GM23338 (cell line): Measurements from ENCODE around the gene TBRG4. TPM values are rescaled to one million over a fixed set of nuclear protein-coding genes. Genes with fewer than 3 reads are reported as not detected.

Source experiments
- ATAC-seq: fragments of 200-7000 bp; cut with Tn5 transposase; 3 replicates; pipeline ENCODE4 v1.9.1; 2020
- DNase-seq: peaks from one replicate; pipeline ENCODE4 v3.0.0-alpha.2; 2015; ENCODE audit warnings: low spot score
- H2AFZ ChIP-seq: fragments of 200-600 bp; sonication (generic); 2 replicates; pipeline ENCODE4 v1.8.0; 2016; ENCODE audit warnings: antibody characterized with exemption, mild to moderate bottlenecking, moderate library complexity
- H3F3A ChIP-seq: fragments of 200-600 bp; sonication (generic); replicated peaks from 2 replicates; pipeline ENCODE4 v1.8.0; 2017; ENCODE audit warnings: antibody characterized with exemption, mixed run types, low read depth
- H3K27ac ChIP-seq: fragments of 200-600 bp; sonication (generic); 2 replicates; pipeline ENCODE4 v1.6.1; 2016; ENCODE audit warnings: low read depth
- H3K27me3 ChIP-seq: fragments of 200-600 bp; sonication (generic); 2 replicates; pipeline ENCODE4 v1.8.0; 2016; ENCODE audit warnings: mild to moderate bottlenecking, mixed run types, moderate library complexity; ENCODE audit not compliant: insufficient read depth
- H3K36me3 ChIP-seq: fragments of 200-600 bp; sonication (generic); 2 replicates; pipeline ENCODE4 v1.8.0; 2016; ENCODE audit warnings: mild to moderate bottlenecking; ENCODE audit not compliant: insufficient read depth
- H3K4me1 ChIP-seq: fragments of 200-600 bp; sonication (generic); 2 replicates; pipeline ENCODE4 v1.8.0; 2016; ENCODE audit warnings: mild to moderate bottlenecking, moderate library complexity; ENCODE audit not compliant: insufficient read depth
- H3K4me2 ChIP-seq: fragments of 200-600 bp; sonication (generic); 2 replicates; pipeline ENCODE4 v1.7.1; 2017; ENCODE audit warnings: mixed run types
- H3K4me3 ChIP-seq: fragments of 200-600 bp; sonication (generic); 2 replicates; pipeline ENCODE4 v1.6.1; 2016; ENCODE audit warnings: mixed run types
- H3K79me2 ChIP-seq: fragments of 200-600 bp; sonication (generic); replicated peaks from 2 replicates; pipeline ENCODE4 v1.8.0; 2017; ENCODE audit warnings: mild to moderate bottlenecking; ENCODE audit not compliant: insufficient read depth
- H3K9me2 ChIP-seq: fragments of 200-600 bp; sonication (generic); 2 replicates; pipeline ENCODE4 v1.8.0; 2017; ENCODE audit not compliant: insufficient read depth
- H4K20me1 ChIP-seq: fragments of 200-600 bp; sonication (generic); replicated peaks from 2 replicates; pipeline ENCODE4 v1.8.0; 2017; ENCODE audit warnings: mild to moderate bottlenecking; ENCODE audit not compliant: insufficient read depth
- H3K27ac Mint-ChIP-seq: 2 replicates; pipeline ENCODE4 v1.8.0; 2020; ENCODE audit warnings: inconsistent platforms, mild to moderate bottlenecking, moderate library complexity, mixed read lengths
- H3K27me3 Mint-ChIP-seq: 3 replicates; pipeline ENCODE4 v1.8.0; 2022; ENCODE audit warnings: low read depth, mild to moderate bottlenecking, moderate library complexity, mixed read lengths, inconsistent platforms; ENCODE audit not compliant: insufficient read depth, poor library complexity
- H3K36me3 Mint-ChIP-seq: 3 replicates; pipeline ENCODE4 v1.8.0; 2021; ENCODE audit warnings: low read depth, mild to moderate bottlenecking, inconsistent platforms, moderate library complexity, mixed read lengths
- H3K4me1 Mint-ChIP-seq: 3 replicates; pipeline ENCODE4 v1.8.0; 2020; ENCODE audit warnings: mild to moderate bottlenecking, inconsistent platforms, mixed read lengths
- H3K4me3 Mint-ChIP-seq: 3 replicates; pipeline ENCODE4 v1.8.0; 2021; ENCODE audit warnings: moderate library complexity, mild to moderate bottlenecking, inconsistent platforms, mixed read lengths
- H3K9me3 Mint-ChIP-seq: 3 replicates; pipeline ENCODE4 v1.8.0; 2020; ENCODE audit warnings: moderate library complexity, mild to moderate bottlenecking, inconsistent platforms, mixed read lengths
- CREB1 ChIP-seq: fragments of 250-450 bp; sonication (Bioruptor Pico); IDR thresholded peaks from 2 replicates; pipeline ENCODE4 v1.5.0; 2020; ENCODE audit warnings: low read depth, mild to moderate bottlenecking, moderate library complexity
- ETS1 ChIP-seq: IDR thresholded peaks from 2 replicates; pipeline ENCODE4 v1.6.1; 2016; ENCODE audit warnings: antibody characterized with exemption
- EZH2 ChIP-seq: fragments of 200-600 bp; sonication (generic); IDR thresholded peaks from one replicate; pipeline ENCODE4 v1.8.0; 2017; ENCODE audit warnings: antibody characterized with exemption, mild to moderate bottlenecking, low read depth; ENCODE audit not compliant: unreplicated experiment
- JUNB ChIP-seq: IDR thresholded peaks from one replicate; pipeline ENCODE4 v1.6.1; 2016; ENCODE audit warnings: antibody characterized with exemption; ENCODE audit not compliant: unreplicated experiment
- NANOG ChIP-seq: IDR thresholded peaks from 2 replicates; pipeline ENCODE4 v1.6.1; 2016; ENCODE audit warnings: antibody characterized with exemption, borderline replicate concordance
- POLR2AphosphoS5 ChIP-seq: IDR thresholded peaks from 2 replicates; pipeline ENCODE4 v1.6.1; 2016; ENCODE audit warnings: antibody characterized with exemption, low read depth
- STAT1 ChIP-seq: IDR thresholded peaks from one replicate; pipeline ENCODE4 v1.6.1; 2016; ENCODE audit warnings: antibody characterized with exemption; ENCODE audit not compliant: unreplicated experiment
- ZNF114 ChIP-seq: fragments of 250-450 bp; sonication (Bioruptor Pico); IDR thresholded peaks from 2 replicates; pipeline ENCODE4 v1.5.0; 2020; ENCODE audit warnings: mild to moderate bottlenecking, moderate library complexity
- ZNF462 ChIP-seq: fragments of 250-450 bp; sonication (Bioruptor Pico); IDR thresholded peaks from 2 replicates; pipeline ENCODE4 v1.5.0; 2020; ENCODE audit warnings: mild to moderate bottlenecking, moderate library complexity
- polyA plus RNA-seq: library from polyadenylated mRNA; unstranded; fragments of >200 nt; fragmentation: Nextera tagmentation; extraction: Ambion mirVana; gene quantifications from 2 replicates; pipeline ENCODE4 v1.2.1, GENCODE V29; 2016
- total RNA-seq: library from RNA; depleted of rRNA; stranded (reverse); fragments of >200 nt; shearing (Covaris generic); gene quantifications from 2 replicates; pipeline ENCODE4 v1.2.3, GENCODE V29; 2014

TBRG4 gene
- total and polyA plus RNA-seq, 2 experiments from 2014 or later = 72.5 to 162 TPM

GRCh38 chr7:45129906-45130305 is 18.4 kb upstream of the TBRG4 start:
- Histone ChIP-seq H3F3A (no peaks in the 10 kb centered on the region; the same call in 1 of the 2 replicates), H3K79me2 (no peaks in the 10 kb centered on the region), H4K20me1 (no peaks in the 10 kb centered on the region), H3K9me2 (no peaks in the 10 kb centered on the region), H3K27me3 (no peaks in the 10 kb centered on the region), H3K4me1 (no peaks in the 10 kb centered on the region), H3K4me3 (no peak overlapping the region), H3K36me3 (no peaks in the 10 kb centered on the region), H3K27ac (no peak overlapping the region), H2AFZ (no peak overlapping the region), H3K4me2 (no peak overlapping the region)
- no peaks in the 10 kb centered on the region for H3K9me3 Mint-ChIP-seq
- H3K36me3 Mint-ChIP-seq = no peaks in the 10 kb centered on the region
- H3K4me3 Mint-ChIP-seq = no peak overlapping the region
- H3K27ac Mint-ChIP-seq = no peak overlapping the region; the same call in 1 of the 2 replicates
- ATAC-seq (no peak; the same call in 2 of the 3 replicates), DNase-seq (no peak)
- H3K4me1 Mint-ChIP-seq = peaks cover 7% of the 10 kb centered on the region; the same call in 2 of the 3 replicates
- H3K27me3 Mint-ChIP-seq = peaks cover 8% of the 10 kb centered on the region
- TF ChIP-seq ETS1 = no peak
- no peak for TF ChIP-seq STAT1
- TF ChIP-seq POLR2AphosphoS5 = no peak
- TF ChIP-seq EZH2 = no peak
- no peak for TF ChIP-seq ZNF114 (CRISPR knock-in tag)

GRCh38 chr7:45129181-45129800 is 17.8 kb upstream of the TBRG4 start:
- DNase-seq = no peak
- H3K36me3 Mint-ChIP-seq = no peaks in the 10 kb centered on the region
- Histone ChIP-seq H3F3A (no peaks in the 10 kb centered on the region; the same call in 1 of the 2 replicates), H3K4me2 (no peak overlapping the region), H3K9me2 (no peaks in the 10 kb centered on the region), H3K79me2 (no peaks in the 10 kb centered on the region), H2AFZ (no peak overlapping the region), H3K4me1 (peaks cover under 1% of the 10 kb centered on the region; the same call in 1 of the 2 replicates), H3K27me3 (no peaks in the 10 kb centered on the region), H3K36me3 (no peaks in the 10 kb centered on the region), H4K20me1 (no peaks in the 10 kb centered on the region), H3K4me3 (no peak overlapping the region), H3K27ac (no peak overlapping the region)
- no peak overlapping the region for H3K27ac Mint-ChIP-seq
- H3K4me1 Mint-ChIP-seq = peaks cover 9% of the 10 kb centered on the region; the same call in 2 of the 3 replicates
- no peak for ATAC-seq
- no peaks in the 10 kb centered on the region for H3K9me3 Mint-ChIP-seq
- H3K27me3 Mint-ChIP-seq = peaks cover 8% of the 10 kb centered on the region
- H3K4me3 Mint-ChIP-seq = no peak overlapping the region
- TF ChIP-seq ETS1 (no peak), ZNF462 (CRISPR knock-in tag) (no peak), EZH2 (no peak), NANOG (no peak), CREB1 (CRISPR knock-in tag) (no peak), JUNB (no peak), ZNF114 (CRISPR knock-in tag) (no peak)
